AG09309 (cell line): ENCODE results near the gene DLG2.

Experiments used
- DNase-seq: peaks from one replicate; pipeline ENCODE4 v3.0.0-alpha.2; 2010; ENCODE audit warnings: low read depth
- H3K4me3 ChIP-seq: 2 replicates; pipeline ENCODE4 v1.5.1; 2011; ENCODE audit warnings: mild to moderate bottlenecking, low read depth, low read length, moderate library complexity; ENCODE audit not compliant: control insufficient read depth
- TF ChIP-seq, protein P1 (sequence below): IDR thresholded peaks from 2 replicates; pipeline ENCODE4 v1.5.1; 2011; ENCODE audit warnings: mild to moderate bottlenecking, low read depth, low read length, inconsistent platforms; ENCODE audit not compliant: insufficient read depth, control insufficient read depth; ENCODE audit errors: missing control alignments

Gene DLG2

DNA sequence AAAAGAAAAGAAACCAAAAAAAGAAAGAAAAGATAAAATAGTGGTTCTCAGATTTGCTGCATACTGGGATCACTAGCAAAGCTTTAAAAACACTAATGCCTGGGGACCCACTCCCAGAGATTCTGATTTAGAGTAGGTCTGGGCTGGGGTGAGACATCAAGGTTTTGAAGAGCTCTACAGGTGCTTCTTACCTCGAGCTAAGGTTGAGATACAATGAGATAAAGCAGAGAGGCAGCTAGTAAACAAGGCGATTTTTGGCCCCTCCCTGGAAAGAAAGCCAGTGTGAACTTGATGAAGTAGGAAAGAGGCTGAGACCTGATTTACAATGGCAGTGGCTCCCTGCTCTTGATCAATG is 2013.4 kb downstream of the DLG2 start:
- TF ChIP-seq, protein P1, sequence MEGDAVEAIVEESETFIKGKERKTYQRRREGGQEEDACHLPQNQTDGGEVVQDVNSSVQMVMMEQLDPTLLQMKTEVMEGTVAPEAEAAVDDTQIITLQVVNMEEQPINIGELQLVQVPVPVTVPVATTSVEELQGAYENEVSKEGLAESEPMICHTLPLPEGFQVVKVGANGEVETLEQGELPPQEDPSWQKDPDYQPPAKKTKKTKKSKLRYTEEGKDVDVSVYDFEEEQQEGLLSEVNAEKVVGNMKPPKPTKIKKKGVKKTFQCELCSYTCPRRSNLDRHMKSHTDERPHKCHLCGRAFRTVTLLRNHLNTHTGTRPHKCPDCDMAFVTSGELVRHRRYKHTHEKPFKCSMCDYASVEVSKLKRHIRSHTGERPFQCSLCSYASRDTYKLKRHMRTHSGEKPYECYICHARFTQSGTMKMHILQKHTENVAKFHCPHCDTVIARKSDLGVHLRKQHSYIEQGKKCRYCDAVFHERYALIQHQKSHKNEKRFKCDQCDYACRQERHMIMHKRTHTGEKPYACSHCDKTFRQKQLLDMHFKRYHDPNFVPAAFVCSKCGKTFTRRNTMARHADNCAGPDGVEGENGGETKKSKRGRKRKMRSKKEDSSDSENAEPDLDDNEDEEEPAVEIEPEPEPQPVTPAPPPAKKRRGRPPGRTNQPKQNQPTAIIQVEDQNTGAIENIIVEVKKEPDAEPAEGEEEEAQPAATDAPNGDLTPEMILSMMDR: no peak
- no peak for DNase-seq
- no peak overlapping the region for H3K4me3 ChIP-seq

DNA sequence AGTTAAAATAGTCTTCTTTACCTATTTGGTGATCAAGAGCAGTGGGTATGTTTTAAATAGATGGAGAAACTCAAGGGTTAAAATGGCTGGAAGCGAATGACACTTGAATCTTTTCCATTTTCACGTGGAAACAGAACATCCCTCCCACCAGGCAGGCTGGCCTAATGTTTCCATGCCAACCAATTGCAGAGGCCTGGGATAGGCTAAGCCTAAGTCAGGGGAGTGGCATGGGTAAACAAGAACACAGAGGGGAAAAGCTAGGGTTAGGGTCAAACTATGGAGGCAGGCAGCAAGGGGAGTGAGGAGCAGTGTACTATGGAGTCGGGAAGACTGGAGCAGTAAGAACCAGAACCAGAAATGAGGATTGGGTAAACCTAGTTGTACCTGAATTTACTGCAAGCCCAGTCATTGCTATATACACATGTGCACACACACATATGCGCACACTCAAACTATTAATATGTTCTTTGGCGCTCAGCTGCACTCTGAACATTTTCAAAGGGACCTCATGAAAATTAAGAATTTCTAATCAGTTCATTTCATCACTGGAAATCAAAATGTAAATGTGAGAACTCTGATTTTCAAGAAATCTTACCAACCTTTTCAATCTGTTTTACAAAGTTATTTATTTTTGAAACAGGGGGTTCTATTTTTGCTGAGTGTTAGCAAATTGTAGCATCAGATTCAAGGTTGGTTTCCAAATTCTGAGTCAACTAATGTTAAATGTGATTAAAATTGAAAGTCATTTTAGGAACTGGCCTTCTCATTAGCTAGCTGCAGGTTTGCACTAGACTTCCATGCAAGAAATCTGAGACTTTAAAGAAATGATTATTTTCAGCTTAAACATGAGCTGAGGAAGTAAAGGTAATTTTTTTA is 2014.0 kb downstream of the DLG2 start:
- no peak overlapping the region for H3K4me3 ChIP-seq
- DNase-seq: no peak
- TF ChIP-seq, protein P1: no peak

DNA sequence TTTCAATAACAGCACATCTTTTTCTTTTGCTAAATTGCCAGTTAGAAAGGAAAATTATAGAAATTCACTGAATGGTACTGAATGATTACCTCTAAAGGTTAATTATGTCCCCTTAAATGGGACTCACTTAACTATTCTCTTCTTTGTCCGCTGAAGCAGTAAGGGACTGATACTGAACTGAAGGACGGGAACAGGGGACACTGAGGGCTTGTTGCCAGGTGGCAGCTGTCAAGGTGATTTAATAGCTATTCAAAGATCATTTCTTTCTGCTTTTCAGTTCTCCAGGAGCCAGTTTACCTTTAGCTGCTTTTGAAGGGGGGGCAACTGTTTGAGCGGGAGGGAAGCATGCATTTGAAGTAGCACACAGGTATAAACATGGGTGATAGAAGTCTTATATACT is 2015.5 kb downstream of the DLG2 start:
- no peak overlapping the region for H3K4me3 ChIP-seq
- no peak for DNase-seq
- TF ChIP-seq, protein P1: no peak

DNA sequence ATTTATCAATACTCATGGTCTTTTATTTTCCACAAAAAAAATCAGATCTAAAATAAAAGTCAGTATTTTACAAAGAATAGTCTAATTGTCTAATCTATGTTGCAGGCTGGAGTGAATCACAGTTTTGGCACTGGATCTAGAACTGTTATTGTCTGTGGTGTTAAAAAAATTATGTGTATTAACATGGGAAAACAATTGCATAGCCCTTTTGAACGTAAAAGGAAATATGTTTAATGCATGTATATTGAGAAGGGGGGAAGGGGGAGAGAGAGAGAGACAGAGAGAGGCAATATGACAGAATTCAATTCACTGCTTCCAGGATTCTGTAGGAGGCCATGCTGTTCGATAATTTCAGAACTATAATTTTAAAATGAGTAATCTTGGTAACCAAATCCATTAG is 2016.1 kb downstream of the DLG2 start:
- DNase-seq: no peak
- TF ChIP-seq, protein P1: no peak
- no peak overlapping the region for H3K4me3 ChIP-seq

DNA sequence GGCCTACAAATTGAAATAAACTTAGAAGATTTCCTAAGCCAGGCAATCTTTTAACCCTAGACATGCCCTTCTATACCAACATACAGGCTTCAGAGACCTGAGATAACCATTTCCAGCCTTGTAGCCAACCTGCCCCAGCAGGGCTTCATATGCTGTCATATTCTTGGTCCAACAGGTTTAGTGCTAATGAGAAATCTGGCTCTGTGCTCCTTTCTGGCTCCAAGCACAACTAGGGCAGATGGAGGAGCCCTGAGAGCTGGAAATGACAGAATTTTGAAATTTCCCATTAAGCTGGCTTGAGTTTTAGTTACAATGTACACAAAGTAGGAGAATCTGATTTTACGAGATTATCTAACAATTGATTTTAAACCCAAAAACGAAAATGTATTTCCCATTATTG is 2018.0 kb downstream of the DLG2 start:
- no peak for DNase-seq
- TF ChIP-seq, protein P1: no peak
- no peak overlapping the region for H3K4me3 ChIP-seq

DNA sequence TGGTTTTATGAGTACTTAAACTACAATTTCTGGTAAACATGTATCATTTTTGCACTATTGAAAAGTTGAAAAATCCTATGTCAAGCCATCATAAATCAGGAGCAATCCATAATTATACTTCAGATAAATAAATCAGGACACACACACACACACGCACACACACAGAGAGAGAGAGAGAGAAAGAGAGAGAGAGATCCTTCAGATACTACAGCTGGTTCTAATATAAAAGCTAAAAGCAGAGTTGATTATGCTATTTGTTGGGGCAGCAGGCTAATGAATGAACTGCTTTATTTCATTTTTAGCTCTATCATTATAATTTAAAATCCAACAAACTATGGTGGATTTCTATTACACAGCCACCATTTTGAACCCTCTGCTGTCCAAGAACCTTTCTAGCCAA is 2018.6 kb downstream of the DLG2 start:
- TF ChIP-seq, protein P1: no peak
- no peak overlapping the region for H3K4me3 ChIP-seq

More for the DNA sequence above, 2018.6 kb downstream of the DLG2 start:
- DNase-seq: no peak
